GM12801 (cell line): ENCODE data around the gene USP24.

ENCODE experiments used
- CTCF ChIP-seq: IDR thresholded peaks from one replicate; pipeline ENCODE4 v1.5.1; 2011; ENCODE audit warnings: control low read depth; ENCODE audit not compliant: insufficient read length; ENCODE audit errors: extremely low read depth

USP24 gene

GRCh38 chr1:55103891-55104290 is 111.3 kb downstream of the USP24 start:
- no peak for TF ChIP-seq CTCF

GRCh38 chr1:55095095-55095494 is 120.1 kb downstream of the USP24 start:
- no peak for TF ChIP-seq CTCF

- no peak for TF ChIP-seq CTCF
Observed at GRCh38 chr1:55092475-55092874, 122.7 kb downstream of the USP24 start.

- no peak for TF ChIP-seq CTCF
Observed at GRCh38 chr1:55089683-55090082, 125.5 kb downstream of the USP24 start.

GRCh38 chr1:55088413-55088812 is 126.8 kb downstream of the USP24 start:
- TF ChIP-seq CTCF = no peak

GRCh38 chr1:55087439-55087838 is 127.7 kb downstream of the USP24 start:
- no peak for TF ChIP-seq CTCF

GRCh38 chr1:55084257-55084656 is 130.9 kb downstream of the USP24 start:
- TF ChIP-seq CTCF = no peak

- no peak for TF ChIP-seq CTCF
Observed at GRCh38 chr1:55081905-55082296, 133.3 kb downstream of the USP24 start.
